ENCODE measurements around the gene STN1.
A peak's percentile ranks its signal among the peaks of the same experiment; 100 is the strongest.

The STN1 gene

DNA sequence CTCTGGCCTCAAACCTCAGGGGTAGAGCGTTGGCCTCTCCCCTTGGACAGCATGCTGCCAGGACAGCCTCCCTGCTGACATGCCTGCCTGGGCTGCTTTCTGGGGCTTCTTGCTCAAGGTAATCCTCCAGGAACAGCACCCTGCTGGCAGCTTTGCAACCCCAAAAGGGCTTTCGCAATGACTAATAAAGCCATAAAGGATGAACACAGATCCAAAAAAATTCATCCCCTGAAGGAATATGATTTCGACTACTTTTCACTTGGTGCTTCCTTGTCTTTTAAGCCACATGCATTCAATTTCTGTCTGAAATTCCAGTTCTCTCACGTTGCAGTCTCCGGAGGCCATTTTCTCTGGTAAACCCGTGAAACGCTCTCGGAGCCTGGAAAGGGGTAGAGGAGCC, 47.5 kb downstream of the STN1 start:
- TF ChIP-seq, protein P1, sequence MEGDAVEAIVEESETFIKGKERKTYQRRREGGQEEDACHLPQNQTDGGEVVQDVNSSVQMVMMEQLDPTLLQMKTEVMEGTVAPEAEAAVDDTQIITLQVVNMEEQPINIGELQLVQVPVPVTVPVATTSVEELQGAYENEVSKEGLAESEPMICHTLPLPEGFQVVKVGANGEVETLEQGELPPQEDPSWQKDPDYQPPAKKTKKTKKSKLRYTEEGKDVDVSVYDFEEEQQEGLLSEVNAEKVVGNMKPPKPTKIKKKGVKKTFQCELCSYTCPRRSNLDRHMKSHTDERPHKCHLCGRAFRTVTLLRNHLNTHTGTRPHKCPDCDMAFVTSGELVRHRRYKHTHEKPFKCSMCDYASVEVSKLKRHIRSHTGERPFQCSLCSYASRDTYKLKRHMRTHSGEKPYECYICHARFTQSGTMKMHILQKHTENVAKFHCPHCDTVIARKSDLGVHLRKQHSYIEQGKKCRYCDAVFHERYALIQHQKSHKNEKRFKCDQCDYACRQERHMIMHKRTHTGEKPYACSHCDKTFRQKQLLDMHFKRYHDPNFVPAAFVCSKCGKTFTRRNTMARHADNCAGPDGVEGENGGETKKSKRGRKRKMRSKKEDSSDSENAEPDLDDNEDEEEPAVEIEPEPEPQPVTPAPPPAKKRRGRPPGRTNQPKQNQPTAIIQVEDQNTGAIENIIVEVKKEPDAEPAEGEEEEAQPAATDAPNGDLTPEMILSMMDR (IDR thresholded peaks at IDR 0.05; ENCODE audit: extremely low read depth, missing control alignments): no peak
- DNase-seq (ENCODE audit: low spot score): no peak

DNA sequence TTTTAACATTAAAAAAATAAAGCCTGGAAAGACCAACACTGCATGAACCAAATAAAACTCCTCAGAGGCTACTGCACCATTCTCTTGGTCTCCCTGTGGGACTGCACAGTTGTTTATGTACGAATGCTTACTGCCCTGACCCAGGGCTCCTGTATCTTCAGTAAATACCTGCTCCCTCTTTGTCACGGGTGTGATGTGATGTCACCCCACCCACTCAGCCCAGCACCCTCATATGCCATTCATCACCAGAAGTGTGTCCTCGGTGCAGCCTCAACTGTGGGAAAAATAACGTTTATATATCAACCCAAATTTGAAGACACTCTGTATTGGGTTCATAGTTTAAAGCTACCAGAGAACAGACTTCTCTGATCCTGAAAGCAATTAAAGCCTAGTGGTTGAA, 48.6 kb downstream of the STN1 start:
- no peak for DNase-seq (ENCODE audit: low spot score)
- TF ChIP-seq, protein P1 (IDR thresholded peaks at IDR 0.05; ENCODE audit: extremely low read depth, missing control alignments): no peak

DNA sequence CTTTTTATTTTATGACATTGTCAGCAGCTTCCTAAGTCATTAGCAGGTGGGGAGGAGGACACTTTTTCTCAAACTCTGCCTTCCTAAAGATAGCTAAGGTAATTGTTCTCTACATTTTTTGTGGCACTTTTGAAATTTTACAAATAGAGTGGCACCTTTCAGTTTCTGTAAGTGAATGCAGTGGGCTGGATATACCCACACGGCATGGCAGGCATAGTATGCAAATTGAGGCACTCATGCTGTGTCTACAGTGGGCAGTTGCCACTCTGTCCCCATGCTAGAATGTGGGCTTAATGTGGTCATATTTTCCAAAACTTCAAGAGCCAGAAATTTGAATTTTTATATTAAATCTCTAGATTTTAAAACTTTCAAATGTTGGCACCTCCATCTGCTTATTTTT, 49.8 kb downstream of the STN1 start:
- TF ChIP-seq, protein P1 (IDR thresholded peaks at IDR 0.05; ENCODE audit: extremely low read depth, missing control alignments): no peak
- DNase-seq (ENCODE audit: low spot score): no peak

GRCh38 chr10:103861505-103861904, 56.5 kb downstream of the STN1 start:
- DNase-seq (ENCODE audit: low spot score): no peak
- TF ChIP-seq, protein P1 (IDR thresholded peaks at IDR 0.05; ENCODE audit: extremely low read depth, missing control alignments): no peak

DNA sequence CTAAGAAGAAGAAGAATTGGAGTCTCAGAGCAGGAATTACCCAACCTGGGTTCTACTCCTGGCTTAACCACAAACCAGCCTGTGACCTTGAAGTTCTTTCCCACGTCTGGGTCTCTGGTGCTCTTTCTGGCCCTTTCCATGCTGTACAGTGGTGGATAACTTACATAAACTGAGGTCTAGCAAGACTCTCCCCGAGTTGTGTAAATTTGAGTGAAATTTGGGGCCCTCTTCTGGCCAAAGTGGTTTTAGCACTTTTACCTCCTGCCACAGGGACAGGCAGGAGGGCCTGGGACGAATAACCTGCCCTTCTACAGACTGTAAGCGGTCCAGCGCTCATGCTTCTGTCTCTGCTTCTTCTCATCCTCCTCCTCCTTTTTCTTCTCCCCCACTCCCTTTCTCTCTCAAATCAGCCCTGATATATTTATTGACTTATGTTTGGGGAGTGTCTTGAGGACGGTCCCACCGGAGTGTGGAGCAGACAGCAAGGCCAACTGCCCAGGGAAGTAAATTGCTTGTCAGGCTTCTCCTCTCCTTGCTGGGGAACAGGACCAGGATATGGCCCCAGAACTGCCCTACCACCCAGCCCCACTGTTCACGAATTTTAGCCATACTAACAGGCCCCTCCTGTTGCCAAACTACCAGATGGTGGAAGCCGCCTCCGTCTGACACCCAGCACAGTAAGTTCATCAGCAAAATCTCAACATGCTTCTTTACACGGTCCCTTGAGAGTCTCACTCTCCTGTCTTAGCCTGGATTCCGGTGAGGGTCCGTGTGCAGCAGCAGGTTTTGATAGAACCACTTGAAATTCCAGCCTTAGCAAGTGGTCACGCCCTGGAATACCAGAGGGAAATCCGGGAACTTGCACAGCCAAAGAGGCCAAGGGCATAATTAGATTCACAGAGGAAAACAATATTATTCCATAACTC, 58.6 kb downstream of the STN1 start:
- TF ChIP-seq, protein P1 (IDR thresholded peaks at IDR 0.05; ENCODE audit: extremely low read depth, missing control alignments): peak; percentile 47
- peak; percentile 78 for DNase-seq (ENCODE audit: low spot score)

DNA sequence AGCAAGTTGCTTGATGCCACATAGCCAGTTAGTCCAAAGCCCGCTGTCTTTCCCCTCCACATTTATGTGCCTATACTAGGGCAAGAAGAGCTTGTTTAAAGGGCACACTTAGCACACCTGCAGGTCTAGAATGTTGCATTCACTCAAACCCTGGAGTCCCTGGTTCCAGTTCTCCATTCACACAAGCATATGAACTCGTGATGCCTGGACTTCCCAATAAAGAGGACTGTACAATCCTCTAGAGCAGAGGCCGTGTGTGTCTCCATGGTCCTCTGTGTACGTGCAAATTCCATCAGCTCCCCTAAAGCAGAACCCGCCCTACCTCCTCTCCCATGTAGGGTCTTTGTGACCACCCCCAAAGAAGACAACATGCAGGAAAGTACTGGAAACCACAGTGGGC, 59.6 kb downstream of the STN1 start:
- TF ChIP-seq, protein P1 (IDR thresholded peaks at IDR 0.05; ENCODE audit: extremely low read depth, missing control alignments): no peak

DNA sequence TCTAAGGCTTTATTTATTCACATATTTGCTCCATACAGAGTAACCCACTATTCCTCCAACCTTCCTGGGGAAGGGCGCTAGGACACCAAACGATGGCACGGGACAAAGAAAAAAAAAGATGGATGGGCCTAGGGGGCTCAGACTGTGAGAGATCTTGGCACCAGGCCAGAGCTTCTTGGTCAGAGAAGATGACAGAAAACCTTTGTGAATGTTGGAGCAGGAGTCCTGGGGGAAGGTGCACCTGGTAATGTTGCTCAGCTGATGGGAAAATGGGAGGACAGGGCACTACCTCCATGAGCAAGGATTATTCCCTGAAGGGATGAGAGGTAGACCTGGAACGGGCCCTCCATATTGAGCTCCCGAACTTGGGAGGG, 61.2 kb downstream of the STN1 start:
- TF ChIP-seq, protein P1 (IDR thresholded peaks at IDR 0.05; ENCODE audit: extremely low read depth, missing control alignments): no peak
- DNase-seq (ENCODE audit: low spot score): no peak

More for the DNA sequence above, 59.6 kb downstream of the STN1 start:
- DNase-seq (ENCODE audit: low spot score): no peak
